B cell (primary cell): Measurements from ENCODE around the gene BCL3.

Experiments used
- CTCF ChIP-seq: fragments of 200-600 bp; IDR thresholded peaks from one replicate; pipeline ENCODE4 v1.8.0; 2022; ENCODE audit warnings: antibody characterized with exemption, mild to moderate bottlenecking
- EZH2 ChIP-seq: IDR thresholded peaks from 2 replicates; pipeline ENCODE4 v1.6.1; 2012; ENCODE audit warnings: borderline replicate concordance, low read depth, mild to moderate bottlenecking, moderate library complexity, low read length; ENCODE audit not compliant: insufficient read depth, poor library complexity, severe bottlenecking

- TF ChIP-seq EZH2 (no peak), CTCF (no peak)
These were observed 60.2 kb downstream of the BCL3 start, which contains the start of gene BCAM for GRCh38 chr19:44808463-44809371.
